MM.1S (cell line): ENCODE measurements around the gene MVB12B.

ENCODE experiments used
- DNase-seq: peaks from one replicate; pipeline ENCODE4 v3.0.0-alpha.2; 2015
- H2AFZ ChIP-seq: fragments of 300-600 bp; sonication (generic); 2 replicates; pipeline ENCODE4 v1.6.0; 2016; ENCODE audit warnings: antibody characterized with exemption, low read length
- H3F3A ChIP-seq: fragments of 300-600 bp; sonication (generic); 2 replicates; pipeline ENCODE4 v1.6.1; 2016; ENCODE audit warnings: mild to moderate bottlenecking, antibody characterized with exemption, low read length, moderate library complexity, mixed read lengths; ENCODE audit not compliant: insufficient read depth
- H3K27ac ChIP-seq: fragments of 300-600 bp; sonication (generic); 2 replicates; pipeline ENCODE4 v1.5.1; 2016; ENCODE audit warnings: mild to moderate bottlenecking, low read length
- H3K27me3 ChIP-seq: fragments of 300-600 bp; sonication (generic); replicated peaks from 2 replicates; pipeline ENCODE4 v1.6.0; 2016; ENCODE audit warnings: low read length; ENCODE audit not compliant: insufficient read depth
- H3K36me3 ChIP-seq: fragments of 300-600 bp; sonication (generic); replicated peaks from 2 replicates; pipeline ENCODE4 v1.6.1; 2016; ENCODE audit warnings: mild to moderate bottlenecking, low read length, mixed read lengths; ENCODE audit not compliant: insufficient read depth
- H3K4me1 ChIP-seq: fragments of 300-600 bp; sonication (generic); 2 replicates; pipeline ENCODE4 v1.6.1; 2016; ENCODE audit warnings: low read length, mixed read lengths
- H3K4me2 ChIP-seq: fragments of 300-600 bp; sonication (generic); 2 replicates; pipeline ENCODE4 v1.6.0; 2016; ENCODE audit warnings: low read depth, low read length
- H3K4me3 ChIP-seq: fragments of 300-600 bp; sonication (generic); 2 replicates; pipeline ENCODE4 v1.5.1; 2016; ENCODE audit warnings: low read length, mixed read lengths
- H3K79me2 ChIP-seq: fragments of 300-600 bp; sonication (generic); 2 replicates; pipeline ENCODE4 v1.6.1; 2016; ENCODE audit warnings: mixed run types, low read length, mixed read lengths
- H3K9ac ChIP-seq: fragments of 300-600 bp; sonication (generic); 2 replicates; pipeline ENCODE4 v1.6.1; 2016; ENCODE audit warnings: low read length, mixed read lengths
- H3K9me2 ChIP-seq: fragments of 300-600 bp; sonication (generic); replicated peaks from 2 replicates; pipeline ENCODE4 v1.6.1; 2016; ENCODE audit warnings: mild to moderate bottlenecking, low read length, mixed read lengths; ENCODE audit not compliant: insufficient read depth
- H3K9me3 ChIP-seq: fragments of 300-600 bp; sonication (generic); replicated peaks from 2 replicates; pipeline ENCODE4 v1.6.1; 2016; ENCODE audit warnings: mild to moderate bottlenecking, low read length, mixed read lengths; ENCODE audit not compliant: insufficient read depth
- H4K20me1 ChIP-seq: fragments of 300-600 bp; sonication (generic); 2 replicates; pipeline ENCODE4 v1.6.1; 2016; ENCODE audit warnings: mild to moderate bottlenecking, low read length, moderate library complexity, mixed read lengths; ENCODE audit not compliant: insufficient read depth
- CTCF ChIP-seq: fragments of 300-600 bp; sonication (generic); IDR thresholded peaks from 2 replicates; pipeline ENCODE4 v1.5.1; 2016; ENCODE audit warnings: antibody characterized with exemption, low read length, mixed read lengths
- EZH2 ChIP-seq: fragments of 300-600 bp; sonication (generic); optimal IDR thresholded peaks from 2 replicates; pipeline ENCODE3; 2017; ENCODE audit warnings: low read depth, mild to moderate bottlenecking, antibody characterized with exemption, low read length, mixed read lengths
- EZH2phosphoT487 ChIP-seq: fragments of 300-600 bp; sonication (generic); IDR thresholded peaks from 2 replicates; pipeline ENCODE4 v1.6.1; 2018; ENCODE audit warnings: antibody characterized with exemption, low read length

The MVB12B gene

GRCh38 chr9:126338945-126339344, 12.3 kb downstream of the MVB12B start:
- no peak overlapping the region for H3K27ac ChIP-seq
- TF ChIP-seq CTCF (no peak), EZH2phosphoT487 (no peak), EZH2 (no peak)
- H3F3A ChIP-seq: no peaks in the 10 kb centered on the region
- H4K20me1 ChIP-seq: no peaks in the 10 kb centered on the region
- H3K9me2 ChIP-seq: no peaks in the 10 kb centered on the region
- H3K4me1 ChIP-seq: no peaks in the 10 kb centered on the region
- no peaks in the 10 kb centered on the region for H3K36me3 ChIP-seq
- H3K9me3 ChIP-seq: no peaks in the 10 kb centered on the region
- no peak overlapping the region for H3K4me3 ChIP-seq
- H3K27me3 ChIP-seq: no peaks in the 10 kb centered on the region
- H3K4me2 ChIP-seq: no peak overlapping the region
- no peak overlapping the region for H2AFZ ChIP-seq
- H3K79me2 ChIP-seq: no peaks in the 10 kb centered on the region
- no peak overlapping the region for H3K9ac ChIP-seq
- DNase-seq: no peak

DNA sequence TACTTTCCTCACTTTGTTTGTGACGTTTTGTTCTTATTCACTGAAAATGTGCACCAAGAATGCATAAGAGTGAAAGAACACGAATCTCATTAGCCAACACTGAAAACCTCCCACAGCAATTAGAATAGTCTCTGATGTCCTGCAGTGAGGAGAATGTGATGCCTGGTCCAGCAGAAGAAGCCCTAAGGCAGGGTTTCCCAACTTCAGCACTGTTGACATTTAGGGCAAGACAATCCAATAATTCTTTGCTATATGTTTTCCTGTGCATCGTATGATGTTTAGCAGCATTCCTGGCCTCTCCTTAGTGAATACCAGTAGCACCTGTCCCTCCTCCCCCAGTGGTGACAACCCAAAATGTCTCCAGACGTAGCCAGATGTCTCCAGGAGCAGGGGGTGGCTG, 14.8 kb downstream of the MVB12B start:
- H3K4me1 ChIP-seq: no peaks in the 10 kb centered on the region
- H3F3A ChIP-seq: no peaks in the 10 kb centered on the region
- TF ChIP-seq EZH2phosphoT487 (no peak), EZH2 (no peak), CTCF (no peak)
- no peaks in the 10 kb centered on the region for H3K27me3 ChIP-seq
- H3K9ac ChIP-seq: no peak overlapping the region
- no peaks in the 10 kb centered on the region for H3K36me3 ChIP-seq
- no peak overlapping the region for H2AFZ ChIP-seq
- H3K79me2 ChIP-seq: no peaks in the 10 kb centered on the region
- no peak overlapping the region for H3K4me3 ChIP-seq
- no peaks in the 10 kb centered on the region for H4K20me1 ChIP-seq
- no peak for DNase-seq
- H3K27ac ChIP-seq: no peak overlapping the region
- H3K4me2 ChIP-seq: no peak overlapping the region
- H3K9me3 ChIP-seq: no peaks in the 10 kb centered on the region
- H3K9me2 ChIP-seq: no peaks in the 10 kb centered on the region

- no peaks in the 10 kb centered on the region for H3K4me1 ChIP-seq
- no peak overlapping the region for H3K4me3 ChIP-seq
- no peaks in the 10 kb centered on the region for H4K20me1 ChIP-seq
- H3K27me3 ChIP-seq: no peaks in the 10 kb centered on the region
- no peaks in the 10 kb centered on the region for H3K36me3 ChIP-seq
- H3K9ac ChIP-seq: no peak overlapping the region
- no peak overlapping the region for H3K4me2 ChIP-seq
- H3F3A ChIP-seq: no peaks in the 10 kb centered on the region
- DNase-seq: no peak
- no peaks in the 10 kb centered on the region for H3K9me2 ChIP-seq
- TF ChIP-seq EZH2phosphoT487: no peak
- no peak for TF ChIP-seq EZH2
- TF ChIP-seq CTCF: no peak
- H3K27ac ChIP-seq: no peak overlapping the region
- no peaks in the 10 kb centered on the region for H3K79me2 ChIP-seq
- H2AFZ ChIP-seq: no peak overlapping the region
- H3K9me3 ChIP-seq: no peaks in the 10 kb centered on the region
Observed at GRCh38 chr9:126341902-126342301, 15.3 kb downstream of the MVB12B start.
